LNCAP (cell line): Measurements from ENCODE around the gene ANO2.

Experiments used
- CTCF ChIP-seq: fragments of 450-650 bp; IDR thresholded peaks from 2 replicates; pipeline ENCODE4 v1.5.1; 2017; ENCODE audit warnings: mild to moderate bottlenecking

ANO2 gene

GRCh38 chr12:5864972-5865371 lies 80.1 kb downstream of the ANO2 start:
- no peak for TF ChIP-seq CTCF

- TF ChIP-seq CTCF: no peak
Observed at GRCh38 chr12:5864301-5864700, 80.8 kb downstream of the ANO2 start.

GRCh38 chr12:5861416-5861815 lies 83.6 kb downstream of the ANO2 start:
- no peak for TF ChIP-seq CTCF

- TF ChIP-seq CTCF: no peak
Observed at GRCh38 chr12:5856692-5857091, 88.4 kb downstream of the ANO2 start.

- no peak for TF ChIP-seq CTCF
Observed at GRCh38 chr12:5846950-5847349, 98.1 kb downstream of the ANO2 start.

GRCh38 chr12:5840944-5841343 lies 104.1 kb downstream of the ANO2 start:
- TF ChIP-seq CTCF: no peak

- TF ChIP-seq CTCF: no peak
Observed at GRCh38 chr12:5830111-5830510, 114.9 kb downstream of the ANO2 start.

GRCh38 chr12:5827591-5827990 lies 117.5 kb downstream of the ANO2 start:
- TF ChIP-seq CTCF: no peak
